HCT116 (cell line): Measurements from ENCODE around the gene GPX1. TPM values are rescaled to one million over a fixed set of nuclear protein-coding genes. Genes with fewer than 3 reads are reported as not detected.

Experiments
- ATAC-seq: fragments of 200-7000 bp; cut with Tn5 transposase; 2 replicates; pipeline ENCODE4 v1.9.1; 2020; ENCODE audit warnings: mild to moderate bottlenecking, moderate library complexity
- BruUV-seq: library from RNA; stranded (reverse); fragments of 400-500 nt; replicated peaks from 2 replicates; lab custom pipeline; 2021; lab: Mats Ljungman, UMichigan
- CTCF ChIA-PET: fragments of 300-600 bp; sonication (Branson Sonifier 250); formaldehyde crosslinking; loops from one replicate; lab custom pipeline; 2021; ENCODE audit warnings: antibody characterized with exemption; lab: Charles Lee
- POLR2A ChIA-PET: fragments of 300-600, 350-600 bp; sonication (Branson Sonifier 250); formaldehyde crosslinking; loops from one replicate; lab custom pipeline; 2021; ENCODE audit warnings: antibody characterized with exemption; lab: Charles Lee
- RAD21 ChIA-PET, 2 experiments: fragments of 300-600 bp; sonication (Branson Sonifier 250); formaldehyde crosslinking; loops; one replicate each; lab custom pipeline; 2023; ENCODE audit warnings: low total read pairs in 2 of 2; ENCODE audit not compliant: uncharacterized antibody in 2 of 2, unreplicated experiment in 2 of 2, low non-redundant PET in 1 of 2; lab: Charles Lee
- DNase-seq: peaks from one replicate; pipeline ENCODE4 v3.0.0-alpha.2; 2010; ENCODE audit warnings: low read depth, low spot score
- H2AFZ ChIP-seq: fragments of 200-600 bp; shearing (Covaris generic), sonication (generic); 2 replicates; pipeline ENCODE4 v1.6.1; 2017; ENCODE audit warnings: low read depth, mixed run types, mixed read lengths, antibody characterized with exemption, low read length; ENCODE audit not compliant: poor library complexity, severe bottlenecking
- H3K27ac ChIP-seq: 2 replicates; pipeline ENCODE4 v1.5.1; 2012; ENCODE audit warnings: low read depth, low read length
- H3K27me3 ChIP-seq: fragments of 200-600 bp; sonication (generic); 2 replicates; pipeline ENCODE4 v1.6.1; 2016; ENCODE audit warnings: mixed run types, low read length, mixed read lengths; ENCODE audit not compliant: insufficient read depth
- H3K36me3 ChIP-seq, 2 experiments: fragments of 200-500 bp in 1 of 2; fragments of 200-600 bp in 1 of 2; sonication (Bioruptor generic) in 1 of 2; sonication (generic) in 1 of 2; 2 replicates each; pipeline versions ENCODE4 v1.5.1 to v1.6.1; 2014 to 2016; ENCODE audit warnings: low read length in 2 of 2, inconsistent platforms in 1 of 2, mixed read lengths in 1 of 2, mixed run types in 1 of 2; ENCODE audit not compliant: insufficient read depth in 2 of 2, control insufficient read depth in 1 of 2
- H3K4me1 ChIP-seq, 2 experiments: fragments of 200-600 bp in 1 of 2; sonication (generic) in 1 of 2; 2 replicates each; pipeline versions ENCODE4 v1.5.1 to v1.6.1; 2012 to 2017; ENCODE audit warnings: low read length in 2 of 2, inconsistent platforms in 1 of 2, mild to moderate bottlenecking in 1 of 2, mixed read lengths in 1 of 2, mixed run types in 1 of 2, moderate library complexity in 1 of 2; ENCODE audit not compliant: insufficient read depth in 2 of 2, control insufficient read depth in 1 of 2
- H3K4me2 ChIP-seq: fragments of 200-600 bp; sonication (generic); 2 replicates; pipeline ENCODE4 v1.6.1; 2017; ENCODE audit warnings: mixed run types, low read length, mixed read lengths
- H3K4me3 ChIP-seq, 2 experiments: fragments of 200-600 bp in 1 of 2; sonication (generic) in 1 of 2; replicated peaks in 1 of 2; 2 replicates each; pipeline ENCODE4 v1.5.1; 2011 to 2016; ENCODE audit warnings: low read length in 2 of 2, control low read depth in 1 of 2, low read depth in 1 of 2, mild to moderate bottlenecking in 1 of 2, mixed read lengths in 1 of 2, mixed run types in 1 of 2
- H3K79me2 ChIP-seq: fragments of 200-600 bp; sonication (generic); 2 replicates; pipeline ENCODE4 v1.6.1; 2017; ENCODE audit warnings: mild to moderate bottlenecking, mixed run types, low read length, moderate library complexity, mixed read lengths; ENCODE audit not compliant: insufficient read depth
- H3K9ac ChIP-seq: fragments of 200-600 bp; sonication (generic); 2 replicates; pipeline ENCODE4 v1.6.1; 2016; ENCODE audit warnings: low read length, mixed read lengths
- H3K9me2 ChIP-seq: fragments of 200-600 bp; sonication (generic), shearing (Covaris generic); 2 replicates; pipeline ENCODE4 v1.6.1; 2017; ENCODE audit warnings: mixed run types, mild to moderate bottlenecking, moderate library complexity; ENCODE audit not compliant: insufficient read depth
- H3K9me3 ChIP-seq, 2 experiments: fragments of 200-500 bp in 1 of 2; fragments of 200-600 bp in 1 of 2; sonication (Bioruptor generic) in 1 of 2; sonication (generic) in 1 of 2; 2 replicates each; pipeline ENCODE4 v1.6.1; 2014 to 2017; ENCODE audit warnings: low read length in 2 of 2, mixed read lengths in 2 of 2, inconsistent platforms in 1 of 2, low read depth in 1 of 2, mild to moderate bottlenecking in 1 of 2, mixed run types in 1 of 2, moderate library complexity in 1 of 2; ENCODE audit not compliant: control insufficient read depth in 1 of 2, insufficient read depth in 1 of 2
- H4K20me1 ChIP-seq: fragments of 200-600 bp; sonication (generic), shearing (Covaris generic); 2 replicates; pipeline ENCODE4 v1.6.1; 2017; ENCODE audit warnings: mixed run types, mild to moderate bottlenecking, moderate library complexity; ENCODE audit not compliant: insufficient read depth
- CBX3 ChIP-seq: IDR thresholded peaks from 2 replicates; pipeline ENCODE4 v1.6.1; 2012; ENCODE audit warnings: low read depth
- ELF1 ChIP-seq: IDR thresholded peaks from 2 replicates; pipeline ENCODE4 v1.6.1; 2012; ENCODE audit warnings: low read depth, borderline replicate concordance
- EZH2 ChIP-seq: fragments of 200-600 bp; sonication (generic); IDR thresholded peaks from 2 replicates; pipeline ENCODE4 v1.6.1; 2017; ENCODE audit warnings: antibody characterized with exemption, mixed run types
- EZH2phosphoT487 ChIP-seq: fragments of 200-600 bp; IDR thresholded peaks from 2 replicates; pipeline ENCODE4 v1.6.1; 2018; ENCODE audit warnings: antibody characterized with exemption, borderline replicate concordance
- JUND ChIP-seq: IDR thresholded peaks from 2 replicates; pipeline ENCODE4 v1.6.1; 2012
- POLR2A ChIP-seq: IDR thresholded peaks from 2 replicates; pipeline ENCODE4 v1.7.0; 2011; ENCODE audit warnings: borderline replicate concordance; ENCODE audit not compliant: insufficient read depth, insufficient read length; ENCODE audit errors: extremely low read depth
- POLR2AphosphoS5 ChIP-seq: IDR thresholded peaks from 2 replicates; pipeline ENCODE4 v1.6.1; 2011; ENCODE audit warnings: mild to moderate bottlenecking, low read depth, low read length, moderate library complexity
- RAD21 ChIP-seq: IDR thresholded peaks from 2 replicates; pipeline ENCODE4 v1.6.1; 2012; ENCODE audit warnings: low read depth, mild to moderate bottlenecking
- SIN3A ChIP-seq: IDR thresholded peaks from 2 replicates; pipeline ENCODE4 v1.6.1; 2012; ENCODE audit warnings: low read depth
- SP1 ChIP-seq: IDR thresholded peaks from 2 replicates; pipeline ENCODE4 v1.6.1; 2012; ENCODE audit warnings: low read depth
- TCF7L2 ChIP-seq: IDR thresholded peaks from 2 replicates; pipeline ENCODE4 v1.7.0; 2011; ENCODE audit warnings: borderline replicate concordance, inconsistent platforms; ENCODE audit not compliant: insufficient read depth, insufficient read length; ENCODE audit errors: extremely low read depth
- ZFX ChIP-seq: fragments of 450-650 bp; IDR thresholded peaks from 2 replicates; pipeline ENCODE4 v1.6.1; 2017
- intact Hi-C: fragments of 100-400 bp; cut with micrococcal nuclease; formaldehyde crosslinking; loops from 2 replicates; pipeline ENCODE4 v1.10.0; 2022
- total RNA-seq: library from RNA; stranded (reverse); gene quantifications from one replicate; pipeline ENCODE4 v1.2.1, GENCODE V29; 2021; ENCODE audit not compliant: unreplicated experiment
- TF ChIP-seq, protein P1 (sequence below): IDR thresholded peaks from 2 replicates; pipeline ENCODE4 v1.6.1; 2012
- TF ChIP-seq, protein P2 (sequence below), 3 experiments: fragments of 200-600 bp in 1 of 3; sonication (generic) in 1 of 3; IDR thresholded peaks in 2 of 3; conservative IDR thresholded peaks in 1 of 3; 2 replicates each; pipeline ENCODE4 v1.5.1; 2012 to 2017; ENCODE audit warnings: low read depth in 2 of 3, low read length in 2 of 3, antibody characterized with exemption in 1 of 3, borderline replicate concordance in 1 of 3, control low read depth in 1 of 3, mild to moderate bottlenecking in 1 of 3, mixed read lengths in 1 of 3, mixed run types in 1 of 3, moderate library complexity in 1 of 3; ENCODE audit not compliant: insufficient read depth in 1 of 3

The GPX1 gene
- total RNA-seq, 1 experiment from 2014 or later: 330 TPM

DNA sequence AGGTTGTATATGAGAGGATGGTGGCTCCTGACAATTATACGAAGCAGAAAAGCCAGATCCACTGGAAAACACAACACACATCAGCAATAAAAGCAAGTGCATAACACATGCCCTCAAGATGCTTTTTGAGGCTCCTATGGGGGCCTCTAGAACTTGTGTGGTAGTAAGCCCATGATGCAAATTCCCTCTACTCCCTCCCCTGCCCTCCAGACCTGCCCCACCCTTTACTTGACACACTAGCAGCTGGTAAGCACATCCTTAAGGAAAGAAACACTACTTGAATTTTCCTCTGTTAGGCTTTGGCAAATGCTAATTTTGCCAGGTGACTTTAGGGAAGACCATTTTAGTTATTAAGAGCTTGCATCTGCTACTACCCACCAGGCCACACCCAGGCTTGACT lies 47.5 kb downstream of the GPX1 start:
- H3K36me3 ChIP-seq: peaks cover 17 to 18% of the 10 kb centered on the region in 2 experiments; a peak in 3 of 4 replicates
- no peak overlapping the region for H3K27ac ChIP-seq
- H2AFZ ChIP-seq: no peak overlapping the region
- TF ChIP-seq, protein P1, sequence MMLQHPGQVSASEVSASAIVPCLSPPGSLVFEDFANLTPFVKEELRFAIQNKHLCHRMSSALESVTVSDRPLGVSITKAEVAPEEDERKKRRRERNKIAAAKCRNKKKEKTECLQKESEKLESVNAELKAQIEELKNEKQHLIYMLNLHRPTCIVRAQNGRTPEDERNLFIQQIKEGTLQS: no peak
- no peak for TF ChIP-seq SIN3A
- no peak for TF ChIP-seq JUND
- TF ChIP-seq EZH2: no peak
- TF ChIP-seq POLR2A: no peak
- no peak for TF ChIP-seq CBX3
- TF ChIP-seq ZFX: no peak
- TF ChIP-seq POLR2AphosphoS5: no peak
- TF ChIP-seq TCF7L2: no peak
- no peak for TF ChIP-seq EZH2phosphoT487
- TF ChIP-seq, protein P2, sequence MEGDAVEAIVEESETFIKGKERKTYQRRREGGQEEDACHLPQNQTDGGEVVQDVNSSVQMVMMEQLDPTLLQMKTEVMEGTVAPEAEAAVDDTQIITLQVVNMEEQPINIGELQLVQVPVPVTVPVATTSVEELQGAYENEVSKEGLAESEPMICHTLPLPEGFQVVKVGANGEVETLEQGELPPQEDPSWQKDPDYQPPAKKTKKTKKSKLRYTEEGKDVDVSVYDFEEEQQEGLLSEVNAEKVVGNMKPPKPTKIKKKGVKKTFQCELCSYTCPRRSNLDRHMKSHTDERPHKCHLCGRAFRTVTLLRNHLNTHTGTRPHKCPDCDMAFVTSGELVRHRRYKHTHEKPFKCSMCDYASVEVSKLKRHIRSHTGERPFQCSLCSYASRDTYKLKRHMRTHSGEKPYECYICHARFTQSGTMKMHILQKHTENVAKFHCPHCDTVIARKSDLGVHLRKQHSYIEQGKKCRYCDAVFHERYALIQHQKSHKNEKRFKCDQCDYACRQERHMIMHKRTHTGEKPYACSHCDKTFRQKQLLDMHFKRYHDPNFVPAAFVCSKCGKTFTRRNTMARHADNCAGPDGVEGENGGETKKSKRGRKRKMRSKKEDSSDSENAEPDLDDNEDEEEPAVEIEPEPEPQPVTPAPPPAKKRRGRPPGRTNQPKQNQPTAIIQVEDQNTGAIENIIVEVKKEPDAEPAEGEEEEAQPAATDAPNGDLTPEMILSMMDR (IDR thresholded peaks at IDR 0.05 in 2 of 3, conservative IDR thresholded peaks at IDR 0.05 in 1 of 3; ENCODE audit: borderline replicate concordance in 1 of 3, insufficient read depth in 1 of 3, low read depth in 2 of 3, low read length in 2 of 3): no peak
- no peak for TF ChIP-seq RAD21
- TF ChIP-seq SP1: no peak
- TF ChIP-seq ELF1: no peak
- no peak overlapping the region for H3K9ac ChIP-seq
- no peaks in the 10 kb centered on the region for H3K27me3 ChIP-seq
- ChIA-PET POLR2A (no interaction called here), CTCF (no interaction called here), RAD21 (no interaction called here)
- no peak overlapping the region for H3K4me2 ChIP-seq
- no peak for DNase-seq
- no peaks in the 10 kb centered on the region for H3K79me2 ChIP-seq
- no peaks in the 10 kb centered on the region for H3K9me2 ChIP-seq
- no peak overlapping the region for H3K4me3 ChIP-seq
- intact Hi-C loops: no loop called here
- H3K9me3 ChIP-seq: no peaks in the 10 kb centered on the region
- no peaks in the 10 kb centered on the region for H4K20me1 ChIP-seq
- BruUV-seq: no TSS peak
- no peak for ATAC-seq
- no peaks in the 10 kb centered on the region for H3K4me1 ChIP-seq

Other genes with a start within 250 kb of the GPX1 start
- gene USP19, start 237.5 kb downstream of the GPX1 start, total RNA-seq: 92.8 TPM
- 213 TPM for gene LAMB2, start 225.3 kb downstream of the GPX1 start, total RNA-seq
- gene CCDC71, start 192.0 kb downstream of the GPX1 start, total RNA-seq: 32.8 TPM
- 10.4 TPM for gene KLHDC8B, start 186.8 kb downstream of the GPX1 start, total RNA-seq
- 5.9 TPM for gene C3orf62, start 81.1 kb downstream of the GPX1 start, total RNA-seq
- gene USP4, start 18.3 kb downstream of the GPX1 start, total RNA-seq: 31.7 TPM
- gene RHOA, start 53.6 kb upstream of the GPX1 start, total RNA-seq: 497 TPM
- 11.9 TPM for gene TCTA, start 54.1 kb upstream of the GPX1 start, total RNA-seq
- 4.8 TPM for gene AMT, start 64.1 kb upstream of the GPX1 start, total RNA-seq
- gene NICN1, start 71.0 kb upstream of the GPX1 start, total RNA-seq: 11.3 TPM
- 99.9 TPM for gene DAG1, start 111.9 kb upstream of the GPX1 start, total RNA-seq
- 1.5 TPM for gene BSN, start 196.1 kb upstream of the GPX1 start, total RNA-seq